H4 (cell line): ENCODE data around the gene SAMD4A. TPM values are rescaled to one million over a fixed set of nuclear protein-coding genes. Genes with fewer than 3 reads are reported as not detected.

ENCODE experiments used
- DNase-seq: peaks from one replicate; pipeline ENCODE4 v3.0.0-alpha.2; 2015; ENCODE audit warnings: low spot score
- total RNA-seq: library from RNA; depleted of rRNA; stranded (reverse); fragments of >200 nt; shearing (Covaris generic); gene quantifications from 2 replicates; pipeline ENCODE4 v1.2.3, GENCODE V29; 2014

SAMD4A gene
- total RNA-seq, 1 experiment from 2014 or later = 1.8 TPM

DNA sequence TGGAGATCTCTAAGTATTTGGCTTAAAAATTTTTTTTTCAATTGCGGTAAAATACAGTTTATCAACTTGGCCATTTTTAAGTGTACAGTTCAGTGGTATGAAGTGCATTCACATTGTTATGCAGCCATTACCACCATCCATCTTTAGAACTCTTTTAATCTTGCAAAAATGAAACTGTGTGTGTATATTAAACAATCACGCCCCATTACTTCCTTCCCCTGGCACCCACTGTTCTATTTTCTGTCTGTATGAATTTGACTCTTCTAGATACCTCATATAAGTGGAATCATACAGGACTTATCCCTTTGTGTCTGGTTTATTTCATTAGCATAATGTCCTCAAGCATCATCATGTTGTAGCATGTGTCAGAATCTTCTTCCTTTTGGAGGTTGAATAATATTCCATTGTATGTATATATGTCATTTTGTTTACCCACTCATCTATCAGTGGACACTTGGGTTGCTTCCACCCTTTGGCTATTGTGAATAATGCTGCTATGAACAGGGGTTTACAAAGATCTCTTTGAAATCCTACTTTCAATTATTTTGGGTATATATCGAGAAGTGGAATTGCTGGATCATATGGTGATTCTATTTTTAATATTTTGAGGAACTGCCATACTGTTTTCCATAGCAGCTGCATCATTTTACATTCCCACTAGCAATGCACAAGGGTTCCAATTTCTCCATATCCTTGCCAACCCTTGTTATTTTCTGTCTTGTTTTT is 62.9 kb downstream of the SAMD4A start:
- no peak for DNase-seq

- DNase-seq = no peak
Measured at GRCh38 chr14:54631016-54631415, 64.1 kb downstream of the SAMD4A start.

- DNase-seq = no peak
Measured at GRCh38 chr14:54632452-54632851, 65.5 kb downstream of the SAMD4A start.

DNA sequence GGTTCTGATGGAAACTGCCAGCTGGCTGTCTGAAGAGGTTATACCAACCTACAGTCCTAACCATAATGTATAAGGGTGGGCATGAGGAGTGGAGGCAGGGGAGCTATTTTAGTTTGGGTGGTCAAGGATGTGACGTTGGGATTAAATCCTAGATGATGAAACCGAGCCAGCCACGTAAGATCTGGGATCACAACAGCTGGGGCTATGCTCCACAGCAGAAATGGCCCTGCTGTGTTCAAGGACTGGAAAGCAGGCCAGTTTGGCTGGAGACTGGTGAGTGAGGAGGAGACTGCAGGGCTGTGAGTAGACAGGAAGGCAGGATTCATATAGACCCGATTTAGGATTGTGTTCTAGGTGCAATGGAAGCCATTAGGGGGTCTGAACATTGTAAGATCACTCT is 66.1 kb downstream of the SAMD4A start:
- no peak for DNase-seq

DNA sequence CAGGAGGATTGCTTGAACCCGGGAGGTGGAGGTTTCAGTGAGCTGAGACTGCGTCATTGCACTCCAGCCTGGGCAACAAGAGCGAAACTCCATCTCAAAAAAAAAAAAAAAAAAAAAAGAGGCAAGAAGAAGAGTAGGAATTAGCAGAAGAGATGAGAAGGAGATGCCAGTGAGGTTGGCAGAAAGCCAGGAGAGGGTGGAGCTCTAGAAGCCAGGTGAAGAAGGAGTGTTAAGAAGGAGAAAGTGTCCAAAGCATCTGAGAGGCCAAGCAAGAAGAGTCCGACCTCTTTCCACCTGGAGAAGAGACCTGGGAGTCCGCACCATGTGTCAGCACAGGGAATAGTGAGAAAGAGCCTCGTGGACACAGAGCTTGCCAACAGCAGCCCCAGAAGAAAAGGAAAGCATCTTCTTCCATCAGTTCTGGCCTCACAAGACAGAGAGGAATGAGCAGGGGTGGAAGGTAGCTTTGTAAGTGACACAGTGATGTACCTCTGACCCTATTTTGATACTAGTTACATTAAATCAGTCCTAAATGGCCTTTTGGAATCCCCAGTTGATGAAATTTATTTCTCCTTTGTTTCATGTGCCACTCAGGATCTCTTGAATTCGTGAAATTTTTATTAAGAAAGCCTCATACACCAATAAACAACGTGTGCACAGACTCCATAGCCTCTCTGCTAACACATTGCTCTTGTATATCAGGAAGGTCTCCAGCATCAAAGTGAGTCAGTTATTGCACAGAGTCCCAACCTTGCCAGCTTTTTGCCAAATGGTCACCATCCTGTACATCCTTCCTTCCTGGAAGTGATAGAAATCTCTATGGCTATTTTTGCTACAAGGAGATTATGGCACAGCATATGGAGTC is 70.6 kb downstream of the SAMD4A start:
- DNase-seq = no peak

DNA sequence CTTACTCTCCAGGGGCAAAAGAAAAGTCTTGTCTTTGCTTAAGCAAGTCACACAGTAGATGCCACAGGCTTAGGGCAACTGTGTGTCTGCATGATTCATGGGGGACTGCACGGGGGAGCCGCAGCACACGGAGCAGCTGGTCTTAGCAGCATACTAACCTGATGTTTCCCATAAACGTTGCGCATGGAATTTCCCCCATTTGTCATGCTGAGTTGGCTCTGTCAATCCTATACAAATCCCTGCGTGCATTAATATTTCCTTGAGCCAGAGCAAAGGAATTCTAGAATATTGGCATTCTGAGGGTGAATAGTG is 71.2 kb downstream of the SAMD4A start:
- DNase-seq = no peak

DNA sequence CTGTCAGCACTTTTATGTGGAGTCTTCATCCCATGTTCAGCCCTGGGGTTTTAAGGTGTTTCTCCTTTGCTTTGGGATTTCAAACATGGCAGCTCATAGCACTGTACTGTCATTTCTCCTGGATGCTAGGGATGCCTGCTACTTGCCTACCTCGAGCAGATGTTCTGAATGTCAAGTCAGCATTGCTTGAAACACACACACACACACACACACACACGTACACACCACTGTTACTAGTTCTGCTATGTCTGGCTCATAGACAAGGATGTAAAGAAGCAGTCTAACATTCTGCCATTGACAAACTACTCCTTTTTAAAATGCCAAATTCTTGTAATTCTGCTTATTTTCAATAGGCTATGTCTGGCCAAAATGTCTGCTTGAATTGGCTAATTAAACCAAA is 72.7 kb downstream of the SAMD4A start:
- no peak for DNase-seq

DNA sequence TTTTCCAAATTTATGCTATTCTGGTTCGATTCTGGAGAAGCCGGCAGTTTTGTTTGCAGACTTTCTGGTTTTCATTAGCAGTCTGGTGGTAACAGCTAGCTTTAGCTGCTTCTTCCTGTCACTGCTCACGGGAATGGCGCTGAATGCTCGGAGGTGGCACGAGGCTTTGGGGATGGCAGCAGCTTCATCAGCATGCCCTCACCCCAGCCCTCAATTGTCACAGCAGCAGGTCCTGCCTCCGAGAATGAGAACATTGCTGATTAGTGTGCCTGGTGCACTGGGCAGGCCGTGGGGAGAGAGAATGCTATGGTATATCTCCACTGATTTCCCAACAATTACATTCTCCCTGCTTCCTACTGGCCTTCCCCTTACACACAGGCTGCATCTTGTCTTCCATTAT is 73.6 kb downstream of the SAMD4A start:
- DNase-seq = no peak

DNA sequence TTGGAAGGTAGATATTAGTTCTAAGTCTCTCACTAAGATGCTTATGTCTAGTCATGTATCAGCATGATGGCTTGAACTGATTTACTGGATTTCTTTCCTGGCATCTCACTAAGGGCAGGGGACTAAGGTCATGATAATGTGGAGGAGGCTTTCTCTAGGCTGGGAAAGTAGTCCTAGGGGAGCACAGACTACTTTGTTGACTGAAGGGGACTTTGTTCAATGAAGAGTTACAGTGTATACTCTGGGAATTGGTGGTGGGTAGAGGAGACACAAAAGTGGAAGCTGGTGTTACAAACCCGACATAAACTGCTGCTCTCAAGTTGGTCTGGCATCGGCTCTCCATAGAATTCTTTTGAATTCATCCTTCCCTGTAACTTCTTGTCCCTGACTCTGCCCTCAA is 75.2 kb downstream of the SAMD4A start:
- DNase-seq = no peak

DNA sequence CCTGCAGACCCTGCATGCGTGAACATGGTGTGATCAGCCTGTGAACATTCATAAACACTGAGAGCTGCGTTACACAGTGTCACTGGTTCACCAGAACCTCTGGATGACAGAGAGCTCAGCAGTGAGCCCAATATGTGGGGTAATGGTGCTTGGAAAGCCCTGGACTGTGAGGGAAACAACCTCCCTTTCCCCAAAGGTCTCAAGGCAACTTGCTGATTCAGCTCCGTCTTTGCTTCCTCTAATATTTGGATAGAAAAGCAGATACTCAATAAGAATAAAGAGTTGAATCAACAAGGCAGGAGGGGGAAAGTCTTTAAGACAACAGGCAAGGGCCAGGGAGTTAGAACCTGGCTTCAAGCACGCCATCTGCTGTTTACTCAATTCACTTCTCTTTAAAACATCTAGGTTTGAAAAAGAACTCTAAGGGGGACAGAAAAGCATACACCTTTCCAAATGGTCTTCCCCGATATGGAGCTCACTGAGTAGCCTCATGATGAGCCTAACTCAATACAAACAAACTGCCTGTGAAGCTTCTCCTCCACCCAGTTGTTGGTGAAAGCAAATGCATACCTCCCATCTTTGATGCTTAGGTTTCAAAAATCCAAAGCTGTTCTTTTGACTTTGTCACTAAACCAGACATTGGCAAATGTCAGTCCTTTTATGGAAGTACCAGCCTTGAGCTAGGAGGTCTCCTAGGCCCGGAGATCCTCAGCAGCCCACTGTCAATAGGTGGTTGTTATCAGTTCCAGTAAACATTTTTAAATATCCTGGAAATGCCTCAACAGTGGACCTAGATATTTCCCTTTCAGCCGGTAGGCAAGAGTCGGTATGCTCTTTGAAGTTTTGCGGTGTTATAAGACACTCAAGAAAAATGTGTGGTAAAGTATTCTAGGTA is 76.1 kb downstream of the SAMD4A start:
- DNase-seq = no peak

- no peak for DNase-seq
Measured at GRCh38 chr14:54643696-54644176, 76.8 kb downstream of the SAMD4A start.

- no peak for DNase-seq
Measured at GRCh38 chr14:54645639-54646038, 78.7 kb downstream of the SAMD4A start.

GRCh38 chr14:54646626-54647025 is 79.7 kb downstream of the SAMD4A start:
- DNase-seq = no peak

- no peak for DNase-seq
Measured at GRCh38 chr14:54647378-54647777, 80.5 kb downstream of the SAMD4A start.

- DNase-seq = no peak
Measured at GRCh38 chr14:54649056-54649455, 82.1 kb downstream of the SAMD4A start.

DNA sequence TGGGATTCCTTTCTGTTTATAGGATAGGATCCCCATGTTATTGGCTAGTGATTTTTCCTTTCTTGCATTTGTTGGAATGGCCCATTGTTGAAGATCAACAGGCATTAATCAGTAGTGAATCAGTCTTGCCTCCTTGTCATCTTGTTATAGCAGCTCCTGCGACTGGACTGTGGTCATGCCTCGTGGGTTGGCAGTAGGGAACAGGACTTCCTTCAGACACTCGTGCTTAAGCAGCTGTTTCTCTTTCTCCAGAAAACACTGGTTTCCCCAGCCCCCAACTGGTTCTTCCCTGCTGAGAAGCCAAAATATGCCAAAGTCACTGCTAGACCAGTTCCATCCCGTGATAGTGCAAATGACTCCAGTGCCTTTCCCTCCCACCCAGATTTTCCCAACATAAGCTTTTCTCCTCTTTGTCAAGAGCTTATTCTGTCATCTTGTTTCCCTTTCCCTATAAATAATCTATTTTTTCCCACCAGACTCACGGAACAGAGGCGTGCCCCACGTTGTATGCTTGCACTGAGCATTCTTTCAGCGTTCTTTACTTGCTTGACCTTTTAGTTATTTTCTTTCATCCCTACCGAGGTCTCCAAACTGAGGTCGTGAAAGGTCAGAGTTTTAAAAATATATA is 83.5 kb downstream of the SAMD4A start:
- peak; percentile 29 for DNase-seq

DNA sequence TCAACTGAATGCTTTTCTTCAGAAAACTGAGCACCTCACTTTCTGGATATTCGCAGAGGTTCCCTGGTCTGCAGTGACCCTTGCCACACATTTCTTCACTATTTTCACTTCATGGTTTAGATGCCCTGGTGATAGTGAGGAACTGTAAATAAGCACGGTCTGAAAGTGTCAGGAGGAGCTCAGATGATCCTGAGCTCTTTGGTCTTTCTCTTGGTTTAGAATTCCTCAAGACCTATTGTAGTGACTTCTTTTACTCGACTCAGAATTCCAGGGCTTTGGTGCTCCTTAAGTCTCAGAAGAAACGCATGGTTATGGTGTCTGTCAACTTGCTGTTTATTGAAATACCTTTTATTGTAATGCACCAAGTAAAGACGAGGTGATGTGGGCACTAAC is 84.0 kb downstream of the SAMD4A start:
- DNase-seq = no peak

- no peak for DNase-seq
Measured at GRCh38 chr14:54651649-54652048, 84.7 kb downstream of the SAMD4A start.

DNA sequence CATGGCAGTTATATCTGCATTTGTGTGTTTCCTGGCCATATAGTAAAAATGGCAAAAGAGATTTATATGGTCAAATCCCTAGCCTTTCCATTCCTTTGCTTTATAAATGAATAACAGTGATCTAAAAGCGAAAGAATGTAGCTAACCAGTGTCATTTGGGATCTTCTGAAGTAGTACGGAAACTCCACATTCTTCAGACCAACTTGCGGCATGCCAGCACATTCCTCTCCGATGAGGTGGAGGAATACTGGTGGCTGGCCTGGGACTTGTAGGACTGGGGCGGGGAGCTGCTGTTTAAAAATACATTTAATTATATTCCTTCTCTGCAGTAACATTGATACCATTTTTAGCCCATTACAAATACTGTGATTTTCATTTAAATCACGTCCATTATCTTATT is 85.3 kb downstream of the SAMD4A start:
- peak; percentile 99 for DNase-seq

- DNase-seq = peak; percentile 57
Measured at GRCh38 chr14:54652605-54653052, 85.7 kb downstream of the SAMD4A start.

DNA sequence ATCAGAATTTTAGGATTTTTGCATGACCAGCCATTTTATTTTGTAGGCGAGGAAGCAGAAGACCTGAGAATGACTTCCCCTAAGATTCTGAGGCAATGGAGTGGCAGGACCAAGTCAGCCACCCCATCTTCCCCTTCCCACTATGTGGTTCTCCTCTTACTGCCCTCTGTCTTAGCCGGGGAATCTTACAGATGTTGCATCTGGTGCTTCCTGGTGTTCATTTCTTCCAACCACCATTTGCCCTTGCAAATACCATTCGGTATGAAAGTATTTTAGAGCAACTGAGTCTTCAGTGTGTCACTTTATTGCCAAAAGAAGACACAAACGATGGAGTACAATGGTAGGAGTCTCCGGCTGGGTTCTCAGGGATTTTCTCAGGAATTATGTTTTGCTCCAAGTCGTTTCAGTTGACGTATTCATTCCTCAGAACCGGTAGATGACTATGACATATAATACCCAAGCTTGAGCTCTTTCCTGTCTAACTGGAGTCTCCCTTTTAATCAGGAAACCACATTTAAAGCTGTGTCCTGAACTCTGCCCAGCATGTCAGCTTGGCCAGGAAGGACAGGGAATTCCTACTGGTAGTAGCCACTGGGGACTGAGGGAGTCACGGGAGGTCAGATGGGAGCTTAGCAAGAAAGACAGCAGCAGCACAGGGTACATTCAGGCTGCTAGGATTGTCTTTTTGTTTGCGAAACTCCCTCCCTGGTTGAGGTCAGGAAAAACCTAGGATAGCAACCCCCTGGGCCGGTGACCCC is 87.0 kb downstream of the SAMD4A start:
- DNase-seq = peak; percentile 74
